ENCODE results near the gene LIPF. TPM values are rescaled to one million over a fixed set of nuclear protein-coding genes. Genes with fewer than 3 reads are reported as not detected.

The LIPF gene
- polyA plus RNA-seq, 3 donors, result not detected

- Mint-ChIP-seq H3K27ac (no peak overlapping the region), H3K36me3 (no peaks in the 10 kb centered on the region), H3K9me3 (peaks cover 2 to 7% (median 3%) of the 10 kb centered on the region in 7 donors), H3K4me3 (no peak overlapping the region), H3K4me1 (peaks cover 2% of the 10 kb centered on the region), H3K27me3 (ENCODE audit: low read depth in 3 of 3) (peaks cover 0 to 1% (median 0%) of the 10 kb centered on the region in 3 donors)
- Histone ChIP-seq H3K9me3 (replicated peaks in 1 of 2; ENCODE audit: control insufficient read depth in 1 of 2, insufficient read depth in 1 of 2, low read length in 2 of 2) (no peaks in the 10 kb centered on the region), H3K4me1 (ENCODE audit: control insufficient read depth in 1 of 2, insufficient read depth in 2 of 2, low read length in 2 of 2) (no peaks in the 10 kb centered on the region), H3K36me3 (replicated peaks in 1 of 2; ENCODE audit: control insufficient read depth in 1 of 2, insufficient read depth in 2 of 2, low read length in 2 of 2) (no peaks in the 10 kb centered on the region), H3K27me3 (ENCODE audit: control insufficient read depth in 2 of 2, insufficient read depth in 2 of 2, low read length in 2 of 2) (no peaks in the 10 kb centered on the region), H3K79me2 (ENCODE audit: insufficient read depth, low read length) (no peaks in the 10 kb centered on the region), H3K4me3 (replicated peaks in 1 of 3; ENCODE audit: low read depth in 2 of 3, low read length in 3 of 3) (no peak overlapping the region), H3K4me2 (replicated peaks; ENCODE audit: extremely low read depth, low read length, poor library complexity, severe bottlenecking) (no peak overlapping the region), H4K20me1 (ENCODE audit: insufficient read depth, low read length) (no peaks in the 10 kb centered on the region), H2AFZ (ENCODE audit: insufficient read depth, low read depth, low read length, poor library complexity, severe bottlenecking) (no peak overlapping the region), H3K27ac (ENCODE audit: low read depth in 1 of 2, low read length in 2 of 2) (no peak overlapping the region), H3K9ac (ENCODE audit: insufficient read depth, low read length, poor library complexity, severe bottlenecking) (no peak overlapping the region)
- TF ChIP-seq, protein P1, sequence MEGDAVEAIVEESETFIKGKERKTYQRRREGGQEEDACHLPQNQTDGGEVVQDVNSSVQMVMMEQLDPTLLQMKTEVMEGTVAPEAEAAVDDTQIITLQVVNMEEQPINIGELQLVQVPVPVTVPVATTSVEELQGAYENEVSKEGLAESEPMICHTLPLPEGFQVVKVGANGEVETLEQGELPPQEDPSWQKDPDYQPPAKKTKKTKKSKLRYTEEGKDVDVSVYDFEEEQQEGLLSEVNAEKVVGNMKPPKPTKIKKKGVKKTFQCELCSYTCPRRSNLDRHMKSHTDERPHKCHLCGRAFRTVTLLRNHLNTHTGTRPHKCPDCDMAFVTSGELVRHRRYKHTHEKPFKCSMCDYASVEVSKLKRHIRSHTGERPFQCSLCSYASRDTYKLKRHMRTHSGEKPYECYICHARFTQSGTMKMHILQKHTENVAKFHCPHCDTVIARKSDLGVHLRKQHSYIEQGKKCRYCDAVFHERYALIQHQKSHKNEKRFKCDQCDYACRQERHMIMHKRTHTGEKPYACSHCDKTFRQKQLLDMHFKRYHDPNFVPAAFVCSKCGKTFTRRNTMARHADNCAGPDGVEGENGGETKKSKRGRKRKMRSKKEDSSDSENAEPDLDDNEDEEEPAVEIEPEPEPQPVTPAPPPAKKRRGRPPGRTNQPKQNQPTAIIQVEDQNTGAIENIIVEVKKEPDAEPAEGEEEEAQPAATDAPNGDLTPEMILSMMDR (IDR thresholded peaks at IDR 0.05), result no peak
- no peak for DNase-seq
- intact Hi-C loops (cut with micrococcal nuclease), result no loop called here
- no CpG with 5 or more reads among the region's 3 CpGs for WGBS (ENCODE audit: insufficient coverage)
These were observed 4.3 kb upstream of the LIPF start for GRCh38 chr10:88659725-88660597.

- Histone ChIP-seq H3K36me3 (replicated peaks in 1 of 2; ENCODE audit: control insufficient read depth in 1 of 2, insufficient read depth in 2 of 2, low read length in 2 of 2) (no peaks in the 10 kb centered on the region), H3K4me3 (replicated peaks in 1 of 3; ENCODE audit: low read depth in 2 of 3, low read length in 3 of 3) (no peak overlapping the region), H4K20me1 (ENCODE audit: insufficient read depth, low read length) (no peaks in the 10 kb centered on the region), H3K4me2 (replicated peaks; ENCODE audit: extremely low read depth, low read length, poor library complexity, severe bottlenecking) (no peak overlapping the region), H3K9me3 (replicated peaks in 1 of 2; ENCODE audit: control insufficient read depth in 1 of 2, insufficient read depth in 1 of 2, low read length in 2 of 2) (no peaks in the 10 kb centered on the region), H3K27me3 (ENCODE audit: control insufficient read depth in 2 of 2, insufficient read depth in 2 of 2, low read length in 2 of 2) (no peaks in the 10 kb centered on the region), H2AFZ (ENCODE audit: insufficient read depth, low read depth, low read length, poor library complexity, severe bottlenecking) (no peak overlapping the region), H3K27ac (ENCODE audit: low read depth in 1 of 2, low read length in 2 of 2) (no peak overlapping the region), H3K9ac (ENCODE audit: insufficient read depth, low read length, poor library complexity, severe bottlenecking) (no peak overlapping the region), H3K79me2 (ENCODE audit: insufficient read depth, low read length) (no peaks in the 10 kb centered on the region), H3K4me1 (ENCODE audit: control insufficient read depth in 1 of 2, insufficient read depth in 2 of 2, low read length in 2 of 2) (no peaks in the 10 kb centered on the region)
- no peaks in the 10 kb centered on the region for H3K36me3 Mint-ChIP-seq
- no peak overlapping the region for H3K4me3 Mint-ChIP-seq
- H3K4me1 Mint-ChIP-seq, result peaks cover 2% of the 10 kb centered on the region
- intact Hi-C loops (cut with micrococcal nuclease), result no loop called here
- WGBS (ENCODE audit: insufficient coverage), result 25% methylated on average over 2 of the region's 3 CpGs
- no peak for DNase-seq
- peaks cover 0 to 7% (median 3%) of the 10 kb centered on the region in 7 donors for H3K9me3 Mint-ChIP-seq
- H3K27ac Mint-ChIP-seq, result no peak overlapping the region
- H3K27me3 Mint-ChIP-seq (ENCODE audit: low read depth in 3 of 3), result peaks cover 0 to 2% (median 0%) of the 10 kb centered on the region in 3 donors
- TF ChIP-seq, protein P1 (IDR thresholded peaks at IDR 0.05), result no peak
These were observed 3.7 kb upstream of the LIPF start for GRCh38 chr10:88660598-88660884.

Measured in CD14-positive monocyte (primary cell).